Measurements from ENCODE around the gene NCBP3.

DNA sequence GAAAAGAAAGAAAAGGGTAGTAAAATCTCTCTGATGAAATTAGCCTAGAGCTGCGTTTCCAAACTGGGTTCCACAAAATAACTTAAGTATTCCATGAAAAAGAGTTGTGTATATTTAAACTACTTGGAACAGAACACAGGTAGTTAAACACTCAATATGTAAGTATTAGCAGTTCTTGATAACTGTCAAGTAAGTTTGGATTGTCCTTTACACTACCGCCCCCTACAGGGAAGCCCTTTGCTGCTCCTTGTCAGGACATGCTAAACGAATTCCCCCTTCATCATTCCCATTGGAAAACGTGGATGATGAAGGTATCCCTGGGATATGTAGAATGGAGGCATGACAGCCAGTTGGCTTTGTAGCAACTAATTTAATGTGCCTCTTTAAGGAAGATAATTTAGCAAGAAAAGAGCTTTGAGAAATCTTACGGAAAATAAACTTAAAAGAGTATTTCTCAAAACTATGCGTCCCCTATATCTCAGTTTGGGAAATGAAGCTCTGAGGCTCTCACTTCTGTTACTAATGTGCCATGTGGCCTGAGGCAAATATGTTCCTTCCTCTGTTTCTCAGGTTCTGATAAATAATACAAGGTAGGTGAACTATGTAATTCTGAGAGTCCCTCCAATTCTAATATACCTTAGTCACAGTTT is 18.8 kb downstream of the NCBP3 start:
- TF ChIP-seq CTCF (tag by site-specific recombination; IDR thresholded peaks at IDR 0.05): no peak
- TF ChIP-seq, protein P1, sequence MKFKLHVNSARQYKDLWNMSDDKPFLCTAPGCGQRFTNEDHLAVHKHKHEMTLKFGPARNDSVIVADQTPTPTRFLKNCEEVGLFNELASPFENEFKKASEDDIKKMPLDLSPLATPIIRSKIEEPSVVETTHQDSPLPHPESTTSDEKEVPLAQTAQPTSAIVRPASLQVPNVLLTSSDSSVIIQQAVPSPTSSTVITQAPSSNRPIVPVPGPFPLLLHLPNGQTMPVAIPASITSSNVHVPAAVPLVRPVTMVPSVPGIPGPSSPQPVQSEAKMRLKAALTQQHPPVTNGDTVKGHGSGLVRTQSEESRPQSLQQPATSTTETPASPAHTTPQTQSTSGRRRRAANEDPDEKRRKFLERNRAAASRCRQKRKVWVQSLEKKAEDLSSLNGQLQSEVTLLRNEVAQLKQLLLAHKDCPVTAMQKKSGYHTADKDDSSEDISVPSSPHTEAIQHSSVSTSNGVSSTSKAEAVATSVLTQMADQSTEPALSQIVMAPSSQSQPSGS (tag by site-specific recombination; IDR thresholded peaks at IDR 0.05; ENCODE audit: low read depth): no peak
- TF ChIP-seq ZNF239 (tag by site-specific recombination; IDR thresholded peaks at IDR 0.05): no peak
- no peak for TF ChIP-seq ZBTB1 (tag by site-specific recombination; IDR thresholded peaks at IDR 0.05)

Measured in HEK293 (cell line).